Measurements from ENCODE around the gene GPC1. TPM values are rescaled to one million over a fixed set of nuclear protein-coding genes. Genes with fewer than 3 reads are reported as not detected.
A peak's percentile ranks its signal among the peaks of the same experiment; 100 is the strongest.

GPC1 gene
- total RNA-seq, 1 experiment from 2014 or later: 26.9 TPM

GRCh38 chr2:240511351-240512108, 76.1 kb downstream of the GPC1 start:
- no peak for DNase-seq (ENCODE audit: low read depth)

GRCh38 chr2:240512109-240512485, 76.6 kb downstream of the GPC1 start:
- DNase-seq (ENCODE audit: low read depth): no peak

- no peak for DNase-seq (ENCODE audit: low read depth)
Observed at GRCh38 chr2:240512666-240513535, 77.4 kb downstream of the GPC1 start.

- DNase-seq (ENCODE audit: low read depth): peak; percentile 1
Observed at GRCh38 chr2:240513549-240514287, 78.3 kb downstream of the GPC1 start.

- no peak for DNase-seq (ENCODE audit: low read depth)
Observed at GRCh38 chr2:240514631-240515030, 79.2 kb downstream of the GPC1 start.

GRCh38 chr2:240517342-240517741, 81.9 kb downstream of the GPC1 start:
- no peak for DNase-seq (ENCODE audit: low read depth)

Other genes with a start within 250 kb of the GPC1 start
- gene ANKMY1, start 122.3 kb downstream of the GPC1 start, total RNA-seq (2014; rRNA removed; shearing (Covaris generic)): 7.1 and 10.8 TPM in 2 replicates
- 3.6 and 4.1 TPM in 2 replicates for gene DUSP28, start 124.7 kb downstream of the GPC1 start, total RNA-seq (2014; rRNA removed; shearing (Covaris generic))
- 4.5 and 18.1 TPM in 2 replicates for gene RNPEPL1, start 132.8 kb downstream of the GPC1 start, total RNA-seq (2014; rRNA removed; shearing (Covaris generic))
- gene CAPN10, start 151.1 kb downstream of the GPC1 start, total RNA-seq (2014; rRNA removed; shearing (Covaris generic)): 3.4 and 11.1 TPM in 2 replicates
- 0.17 TPM in 1 of 2 replicates, not detected in the other for gene GPR35, start 189.8 kb downstream of the GPC1 start, total RNA-seq (2014; rRNA removed; shearing (Covaris generic))
- gene AQP12B, start 247.2 kb downstream of the GPC1 start, total RNA-seq (2014; rRNA removed; shearing (Covaris generic)): not detected in 2 replicates